NCI-H2081 treated with DMSO at 0.1 percent for 48 hours (cell line): ENCODE results near the gene TPBGL.

Experiments used
- DNase-seq: peaks from one replicate; lab custom pipeline; 2025; lab: John Stamatoyannopoulos, UW

TPBGL gene

GRCh38 chr11:75240311-75241035, at the start of gene TPBGL:
TPBGL (plus strand) TSS chr11:75240774; CDS start chr11:75241050, 276 bp downstream.
- no peak for DNase-seq

GRCh38 chr11:75191330-75191717, 49.2 kb upstream of the TPBGL start:
- DNase-seq = no peak

DNA sequence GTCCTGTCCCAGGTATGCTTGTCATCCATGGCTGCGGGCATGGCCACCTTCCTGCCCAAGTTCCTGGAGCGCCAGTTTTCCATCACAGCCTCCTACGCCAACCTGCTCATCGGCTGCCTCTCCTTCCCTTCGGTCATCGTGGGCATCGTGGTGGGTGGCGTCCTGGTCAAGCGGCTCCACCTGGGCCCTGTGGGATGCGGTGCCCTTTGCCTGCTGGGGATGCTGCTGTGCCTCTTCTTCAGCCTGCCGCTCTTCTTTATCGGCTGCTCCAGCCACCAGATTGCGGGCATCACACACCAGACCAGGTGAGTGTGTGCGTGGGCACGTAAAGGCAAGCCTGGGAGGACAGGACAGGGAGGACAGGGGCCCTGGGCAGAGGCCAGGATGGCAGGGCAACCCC, 47.3 kb upstream of the TPBGL start:
- DNase-seq = no peak

DNA sequence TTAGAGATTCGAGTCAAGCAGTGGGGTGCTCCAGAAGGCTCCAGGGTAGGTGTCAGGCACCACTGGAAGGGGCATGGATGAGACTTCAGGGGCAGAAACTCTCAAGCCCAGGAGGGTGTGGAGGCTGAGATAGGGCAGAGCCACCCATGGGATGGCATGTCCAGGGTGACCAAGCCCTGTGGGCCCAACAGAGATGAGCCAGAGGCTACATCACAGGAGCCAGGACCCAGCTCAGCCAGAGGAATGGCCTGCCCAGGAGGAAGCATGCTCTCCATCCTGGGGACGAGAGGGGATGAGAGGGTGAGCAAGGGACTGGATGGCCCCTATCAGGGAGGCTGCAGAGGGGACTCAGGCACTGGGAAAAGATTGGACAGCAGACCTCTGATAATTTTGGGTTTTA, 46.9 kb upstream of the TPBGL start:
- no peak for DNase-seq

- no peak for DNase-seq
Measured at GRCh38 chr11:75194147-75194546, 46.4 kb upstream of the TPBGL start.

DNA sequence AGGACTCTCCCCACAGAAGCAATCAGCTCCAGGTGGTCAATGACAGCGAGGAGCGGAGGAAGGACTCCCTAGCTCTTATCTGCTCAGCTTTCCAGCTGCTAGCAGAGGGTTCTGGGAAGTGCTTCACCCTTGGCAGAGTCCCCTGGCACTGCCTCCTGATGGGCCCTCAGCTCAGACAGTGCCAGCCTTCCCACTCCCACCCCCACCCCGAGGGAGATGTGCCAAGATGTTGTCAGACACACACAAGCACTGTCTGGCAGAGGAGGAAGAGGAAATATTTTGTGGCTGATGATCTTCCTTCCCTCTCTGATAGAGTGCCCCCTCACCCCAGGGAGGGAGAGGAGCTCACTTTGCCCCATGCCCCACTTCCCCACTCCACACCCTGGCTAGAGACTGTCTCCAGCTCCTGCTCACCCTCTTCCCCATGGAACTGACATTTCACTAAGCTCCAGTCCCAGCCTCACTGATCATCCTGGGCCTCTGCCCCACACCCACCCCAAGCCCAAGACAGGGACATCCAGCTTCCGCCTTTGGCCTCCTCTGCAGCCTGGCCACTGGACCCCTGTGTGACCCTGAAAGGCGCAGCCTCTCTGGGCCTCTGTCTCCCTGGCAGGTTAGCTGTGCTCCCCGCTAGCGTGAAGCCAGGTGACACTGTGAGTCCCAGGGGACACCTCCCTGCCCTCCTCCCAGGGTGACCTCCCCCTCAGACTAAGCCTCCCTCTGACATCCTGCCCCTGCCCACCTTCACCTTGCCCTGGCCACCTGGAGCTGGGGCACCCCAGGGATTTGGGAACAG, 45.2 kb upstream of the TPBGL start:
- DNase-seq = no peak

DNA sequence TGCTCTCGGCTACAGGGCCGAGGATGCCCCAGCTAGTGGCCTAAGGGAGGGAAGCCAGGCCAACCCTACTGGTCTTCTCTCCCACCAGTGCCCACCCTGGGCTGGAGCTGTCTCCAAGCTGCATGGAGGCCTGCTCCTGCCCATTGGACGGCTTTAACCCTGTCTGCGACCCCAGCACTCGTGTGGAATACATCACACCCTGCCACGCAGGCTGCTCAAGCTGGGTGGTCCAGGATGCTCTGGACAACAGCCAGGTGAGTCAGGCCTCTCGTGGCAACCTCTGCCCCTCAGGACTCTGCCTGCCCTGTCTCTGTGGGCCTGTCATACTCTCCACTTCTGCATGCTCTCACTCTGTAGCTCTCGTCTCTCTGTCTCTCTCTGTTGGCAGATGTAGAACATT, 44.1 kb upstream of the TPBGL start:
- no peak for DNase-seq

- DNase-seq = no peak
Measured at GRCh38 chr11:75197512-75198277, 42.9 kb upstream of the TPBGL start.

- DNase-seq = no peak
Measured at GRCh38 chr11:75198278-75198973, 42.1 kb upstream of the TPBGL start.

- no peak for DNase-seq
Measured at GRCh38 chr11:75199412-75199955, 41.1 kb upstream of the TPBGL start.

DNA sequence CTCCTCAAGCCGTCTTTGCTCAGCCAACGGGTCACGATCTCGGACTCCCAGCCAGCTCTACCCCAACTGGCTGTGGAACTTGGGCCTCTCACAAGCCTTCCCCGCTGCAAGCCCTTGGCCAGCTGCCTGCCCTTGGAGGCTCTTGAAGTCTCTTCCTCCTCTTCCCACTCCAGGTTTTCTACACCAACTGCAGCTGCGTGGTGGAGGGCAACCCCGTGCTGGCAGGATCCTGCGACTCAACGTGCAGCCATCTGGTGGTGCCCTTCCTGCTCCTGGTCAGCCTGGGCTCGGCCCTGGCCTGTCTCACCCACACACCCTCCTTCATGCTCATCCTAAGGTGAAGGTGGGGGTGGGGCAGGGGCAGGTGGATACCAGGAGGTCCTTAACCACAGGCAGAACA, 40.5 kb upstream of the TPBGL start:
- no peak for DNase-seq

DNA sequence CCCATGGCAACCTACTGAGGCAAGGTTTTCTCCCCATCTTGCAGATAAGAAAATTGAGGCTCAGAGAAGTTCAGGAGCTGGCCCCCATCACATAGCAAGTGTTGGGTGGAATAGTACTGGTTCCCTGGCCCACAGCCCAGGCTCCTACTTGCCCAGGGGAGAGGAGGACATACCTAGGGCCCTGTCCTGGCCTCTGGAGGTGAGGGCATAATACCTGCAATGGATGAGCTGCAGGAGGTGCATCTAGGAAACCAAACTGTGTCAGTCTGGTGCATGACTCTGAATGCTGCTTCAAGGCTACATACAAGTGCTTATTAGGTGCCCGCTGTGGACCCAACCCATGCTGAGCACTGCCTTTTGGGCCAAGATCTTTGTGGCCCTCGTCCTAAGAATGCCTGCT, 40.0 kb upstream of the TPBGL start:
- DNase-seq = no peak

GRCh38 chr11:75201771-75202170, 38.8 kb upstream of the TPBGL start:
- DNase-seq = no peak

- no peak for DNase-seq
Measured at GRCh38 chr11:75202195-75202594, 38.4 kb upstream of the TPBGL start.

GRCh38 chr11:75203138-75203537, 37.4 kb upstream of the TPBGL start:
- DNase-seq = no peak

- DNase-seq = no peak
Measured at GRCh38 chr11:75203641-75204011, 36.9 kb upstream of the TPBGL start.

- DNase-seq = no peak
Measured at GRCh38 chr11:75204012-75204674, 36.4 kb upstream of the TPBGL start.

- no peak for DNase-seq
Measured at GRCh38 chr11:75204685-75205563, 35.6 kb upstream of the TPBGL start.

DNA sequence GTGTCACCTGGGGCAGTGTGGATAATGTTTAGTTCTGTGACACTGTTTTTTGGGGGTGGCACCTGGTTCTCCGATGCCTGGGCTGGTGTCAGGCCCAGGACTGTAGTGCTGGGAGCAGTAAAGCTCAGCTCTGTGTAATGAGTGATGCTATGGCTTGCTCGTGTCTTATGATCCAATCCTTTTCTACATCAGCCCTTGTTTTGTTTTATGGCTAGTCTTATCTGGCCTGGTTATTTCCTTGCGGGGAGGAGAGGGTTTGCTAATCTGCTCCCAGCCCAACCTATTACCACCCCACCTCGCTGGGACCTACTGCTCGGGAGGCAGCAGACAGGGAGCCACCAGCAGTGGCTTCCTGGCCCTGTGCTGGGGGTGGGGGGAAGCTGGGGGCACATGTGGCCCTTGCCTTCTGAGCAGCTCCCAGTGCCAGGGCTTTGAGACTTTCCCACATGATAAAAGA, 35.0 kb upstream of the TPBGL start:
- no peak for DNase-seq

DNA sequence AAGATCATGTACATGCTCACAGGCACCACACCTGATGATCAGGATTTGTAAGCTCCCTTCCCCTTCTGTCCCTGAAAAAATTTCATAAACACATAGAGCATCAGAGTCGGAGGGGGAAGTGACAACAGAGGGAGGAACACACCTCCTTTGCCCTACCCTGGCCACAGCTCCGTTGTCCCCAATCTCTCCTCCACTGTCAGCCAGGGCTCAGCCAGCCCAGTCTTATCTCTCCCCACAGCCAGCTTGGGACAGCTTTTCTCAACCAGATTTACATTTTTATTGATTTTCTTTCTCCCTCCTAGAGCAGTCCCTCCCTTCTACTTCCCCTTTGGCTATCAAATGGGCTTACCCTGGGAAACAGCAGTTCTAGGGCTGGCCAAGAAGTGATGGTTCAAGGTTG, 32.1 kb upstream of the TPBGL start:
- no peak for DNase-seq
